MG63 (cell line): ENCODE results near the gene AGBL5. TPM values are rescaled to one million over a fixed set of nuclear protein-coding genes. Genes with fewer than 3 reads are reported as not detected.

Source experiments
- DNase-seq: peaks from one replicate; pipeline ENCODE4 v3.0.0-alpha.2; 2020
- H3K27me3 ChIP-seq: fragments of 250-450 bp; sonication (Bioruptor Pico); 2 replicates; pipeline ENCODE4 v1.5.1; 2020; ENCODE audit warnings: mild to moderate bottlenecking, moderate library complexity
- H3K36me3 ChIP-seq: fragments of 250-450 bp; sonication (Bioruptor Pico); 2 replicates; pipeline ENCODE4 v1.5.1; 2020; ENCODE audit warnings: mild to moderate bottlenecking, moderate library complexity
- H3K4me3 ChIP-seq: fragments of 250-450 bp; sonication (Bioruptor Pico); 2 replicates; pipeline ENCODE4 v1.5.1; 2020; ENCODE audit warnings: mild to moderate bottlenecking, moderate library complexity
- H3K9me3 ChIP-seq: fragments of 250-450 bp; sonication (Bioruptor Pico); 2 replicates; pipeline ENCODE4 v1.5.1; 2020; ENCODE audit warnings: mild to moderate bottlenecking, moderate library complexity
- total RNA-seq: library from RNA; depleted of rRNA; stranded (reverse); fragments of >200 nt; shearing (Covaris generic); gene quantifications from 2 replicates; pipeline ENCODE4 v1.2.3, GENCODE V29; 2014; ENCODE audit warnings: low replicate concordance

Gene AGBL5
- total RNA-seq, 1 experiment from 2014 or later, result 26.0 TPM

GRCh38 chr2:27039871-27040270 is 11.6 kb upstream of the AGBL5 start:
- Histone ChIP-seq H3K27me3 (no peaks in the 10 kb centered on the region), H3K36me3 (peaks cover 65% of the 10 kb centered on the region), H3K9me3 (no peaks in the 10 kb centered on the region), H3K4me3 (no peak overlapping the region)
- DNase-seq, result no peak

DNA sequence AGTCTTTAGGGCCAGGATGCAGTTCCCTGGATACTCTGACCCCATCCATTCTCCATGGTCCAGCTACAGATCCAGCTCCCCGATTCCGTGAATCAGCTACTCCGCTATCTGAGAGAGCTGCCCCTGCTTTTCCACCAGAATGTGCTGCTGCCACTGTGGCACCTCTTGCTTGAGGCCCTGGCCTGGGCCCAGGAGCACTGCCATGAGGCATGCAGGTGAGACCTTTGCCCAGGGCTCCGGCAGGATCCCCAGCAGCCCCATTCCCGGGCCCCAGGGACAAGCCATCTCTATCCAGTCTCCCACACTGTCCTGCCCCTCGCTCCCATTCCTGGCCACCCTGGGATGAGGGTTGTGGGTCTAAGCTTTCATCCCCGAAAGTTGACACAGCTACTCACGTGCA is 11.2 kb upstream of the AGBL5 start:
- Histone ChIP-seq H3K9me3 (no peaks in the 10 kb centered on the region), H3K4me3 (no peak overlapping the region), H3K27me3 (no peaks in the 10 kb centered on the region), H3K36me3 (peaks cover 61% of the 10 kb centered on the region)
- DNase-seq, result no peak

GRCh38 chr2:27041752-27042151 is 9.7 kb upstream of the AGBL5 start:
- Histone ChIP-seq H3K27me3 (no peaks in the 10 kb centered on the region), H3K36me3 (peaks cover 46% of the 10 kb centered on the region)
- no peak for DNase-seq

GRCh38 chr2:27042159-27042661 is 9.3 kb upstream of the AGBL5 start:
- H3K27me3 ChIP-seq, result no peaks in the 10 kb centered on the region
- H3K36me3 ChIP-seq, result peaks cover 42% of the 10 kb centered on the region
- H3K9me3 ChIP-seq, result no peaks in the 10 kb centered on the region
- no peak overlapping the region for H3K4me3 ChIP-seq
- DNase-seq, result no peak

More at GRCh38 chr2:27041752-27042151, 9.7 kb upstream of the AGBL5 start:
- no peaks in the 10 kb centered on the region for H3K9me3 ChIP-seq
- no peak overlapping the region for H3K4me3 ChIP-seq

DNA sequence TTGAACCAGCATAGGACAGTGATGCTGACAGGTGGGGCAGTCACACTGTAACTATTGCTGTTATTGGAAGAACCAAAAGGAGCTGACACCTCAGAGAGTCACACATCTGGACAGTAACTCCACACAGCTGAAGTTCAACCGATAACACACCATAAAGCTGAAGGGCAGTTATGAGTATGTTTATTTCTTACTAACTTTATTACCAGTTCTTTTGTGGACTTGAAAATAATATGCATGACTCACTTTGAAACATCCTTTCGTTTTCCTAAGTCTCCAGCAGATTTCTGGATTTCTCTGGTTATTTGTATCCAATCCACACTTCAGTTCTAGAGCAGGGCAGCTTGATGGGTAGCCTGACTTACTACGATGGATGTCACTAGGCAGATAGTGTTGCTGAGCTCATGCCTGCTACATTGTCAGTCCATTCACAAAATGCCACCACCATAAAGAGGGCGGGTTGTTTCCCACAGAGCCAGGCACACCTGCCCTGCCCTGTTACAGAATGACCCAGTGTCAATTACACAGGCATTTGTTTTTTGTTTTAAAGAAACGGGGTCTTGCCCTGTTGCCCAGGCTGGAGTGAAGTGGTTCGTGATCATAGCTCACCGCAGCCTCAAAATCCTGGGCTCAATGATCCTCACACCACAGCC is 8.4 kb upstream of the AGBL5 start:
- no peak for DNase-seq
- Histone ChIP-seq H3K9me3 (no peaks in the 10 kb centered on the region), H3K36me3 (peaks cover 33% of the 10 kb centered on the region), H3K27me3 (no peaks in the 10 kb centered on the region), H3K4me3 (no peak overlapping the region)

DNA sequence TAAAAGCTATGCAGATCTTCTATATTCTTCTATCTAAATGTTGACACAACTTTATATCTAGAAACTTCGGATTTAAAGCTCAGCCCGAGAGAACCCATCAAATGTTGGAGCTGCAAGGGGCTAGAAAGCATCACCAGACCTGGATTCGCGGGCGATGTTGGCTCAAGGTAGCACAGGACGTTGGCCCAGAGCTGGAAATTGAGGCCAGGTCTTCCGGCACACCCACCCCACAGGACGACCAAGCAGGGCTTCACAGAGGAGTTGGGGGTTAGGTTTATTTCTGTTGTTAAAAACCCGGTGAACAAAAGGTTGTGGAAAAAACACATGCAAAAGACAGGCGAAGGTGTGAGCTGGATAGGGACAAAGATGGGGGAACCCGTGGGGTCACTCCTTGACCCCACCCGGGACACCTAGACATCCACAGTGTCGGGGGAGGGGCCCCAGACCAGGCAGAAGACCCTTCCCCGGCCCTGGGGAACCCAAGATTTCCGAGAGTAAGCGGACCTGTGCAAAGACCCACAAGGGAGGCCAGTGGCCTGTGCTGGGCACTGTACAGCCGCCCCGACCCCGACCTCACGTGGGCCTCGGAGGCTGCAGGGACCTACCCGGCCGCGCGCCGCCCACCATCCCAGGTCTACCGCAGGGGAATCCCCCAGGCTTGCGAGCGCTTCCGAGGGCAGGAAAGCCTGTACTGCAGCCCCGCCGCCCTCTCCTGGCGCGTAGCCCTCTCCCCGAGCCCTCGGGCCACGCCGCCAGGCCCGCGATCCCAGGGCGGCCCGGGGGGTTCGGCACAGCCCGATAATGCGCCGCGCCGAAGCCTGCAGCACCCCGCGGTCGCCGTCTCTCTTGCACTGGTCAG is 1.8 kb upstream of the AGBL5 start:
- Histone ChIP-seq H3K27me3 (no peaks in the 10 kb centered on the region), H3K9me3 (no peaks in the 10 kb centered on the region), H3K4me3 (peak overlapping the region; percentile 81), H3K36me3 (peaks cover 4% of the 10 kb centered on the region; the same call in 1 of the 2 replicates)
- DNase-seq, result peak; percentile 53

DNA sequence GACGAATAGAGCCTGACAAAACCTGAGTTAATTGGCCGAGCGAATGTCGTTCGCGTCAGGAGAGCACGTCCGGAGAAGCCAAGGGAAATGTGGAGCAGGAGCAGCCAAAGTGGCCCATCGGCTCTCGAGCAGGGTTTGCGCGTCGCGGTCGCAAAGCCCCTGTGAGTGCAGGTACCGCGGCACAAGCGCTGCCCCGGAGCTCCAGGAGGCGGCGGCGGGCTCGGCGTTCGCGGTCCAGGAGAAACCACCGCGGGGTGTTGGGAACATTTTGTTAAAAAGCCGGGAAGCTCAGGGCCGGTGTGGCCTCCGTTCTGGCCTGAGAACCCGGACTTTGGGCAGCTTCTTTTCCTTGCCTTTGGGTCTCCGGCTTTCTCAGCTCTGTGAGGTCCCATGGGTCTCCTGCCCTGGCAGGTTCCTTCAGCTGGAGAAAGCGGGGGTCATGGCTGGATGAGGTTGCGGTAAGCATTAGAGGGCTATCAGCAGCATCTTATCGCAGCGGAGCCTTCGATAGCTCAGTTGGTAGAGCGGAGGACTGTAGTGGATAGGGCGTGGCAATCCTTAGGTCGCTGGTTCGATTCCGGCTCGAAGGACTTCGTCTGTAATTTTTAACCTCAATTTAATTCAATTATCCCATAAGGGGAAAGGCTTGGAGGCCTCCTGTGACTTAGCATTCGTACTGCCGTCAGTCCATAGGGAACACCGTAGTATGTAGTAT is 1.0 kb upstream of the AGBL5 start:
- H3K36me3 ChIP-seq, result peaks cover 11% of the 10 kb centered on the region
- H3K4me3 ChIP-seq, result peak overlapping the region; percentile 81
- H3K27me3 ChIP-seq, result no peaks in the 10 kb centered on the region
- peak; percentile 76 for DNase-seq
- no peaks in the 10 kb centered on the region for H3K9me3 ChIP-seq

GRCh38 chr2:27051902-27052645 is 606 bp downstream of the AGBL5 start:
- H3K4me3 ChIP-seq, result peak overlapping the region; percentile 81
- no peaks in the 10 kb centered on the region for H3K27me3 ChIP-seq
- DNase-seq, result peak; percentile 36
- peaks cover 18% of the 10 kb centered on the region for H3K36me3 ChIP-seq
- no peaks in the 10 kb centered on the region for H3K9me3 ChIP-seq

- no peak for DNase-seq
- H3K9me3 ChIP-seq, result no peaks in the 10 kb centered on the region
- H3K36me3 ChIP-seq, result peaks cover 21% of the 10 kb centered on the region
- H3K27me3 ChIP-seq, result no peaks in the 10 kb centered on the region
- H3K4me3 ChIP-seq, result no peak overlapping the region
Measured at GRCh38 chr2:27053321-27053720, 1.9 kb downstream of the AGBL5 start.

GRCh38 chr2:27053776-27054175 is 2.3 kb downstream of the AGBL5 start:
- DNase-seq, result no peak
- H3K4me3 ChIP-seq, result no peak overlapping the region
- H3K9me3 ChIP-seq, result no peaks in the 10 kb centered on the region
- H3K36me3 ChIP-seq, result peaks cover 22% of the 10 kb centered on the region
- H3K27me3 ChIP-seq, result no peaks in the 10 kb centered on the region

DNA sequence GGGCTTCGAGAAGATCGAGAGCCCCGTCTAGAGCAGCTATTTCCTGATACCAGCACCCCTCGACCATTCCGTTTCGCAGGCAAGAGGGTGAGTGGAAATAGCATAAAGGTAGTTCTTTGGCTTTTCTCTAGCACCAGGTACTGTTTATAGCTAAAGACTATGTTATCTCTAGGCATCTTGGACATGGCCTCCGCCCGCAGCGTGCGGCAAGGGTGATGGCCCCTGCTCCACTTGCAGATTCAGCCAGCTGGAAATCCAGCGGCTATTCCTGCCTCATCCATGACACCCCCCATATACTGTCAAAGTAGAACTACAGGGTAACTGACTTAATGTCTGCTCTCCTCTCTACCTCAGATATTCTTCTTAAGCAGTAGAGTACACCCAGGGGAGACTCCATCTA is 3.3 kb downstream of the AGBL5 start:
- peaks cover 22% of the 10 kb centered on the region for H3K36me3 ChIP-seq
- H3K9me3 ChIP-seq, result no peaks in the 10 kb centered on the region

GRCh38 chr2:27057184-27057583 is 5.7 kb downstream of the AGBL5 start:
- Histone ChIP-seq H3K9me3 (no peaks in the 10 kb centered on the region), H3K36me3 (peaks cover 22% of the 10 kb centered on the region), H3K27me3 (no peaks in the 10 kb centered on the region), H3K4me3 (no peak overlapping the region)
- DNase-seq, result no peak

More for the DNA sequence above, 3.3 kb downstream of the AGBL5 start:
- no peak for DNase-seq
- Histone ChIP-seq H3K27me3 (no peaks in the 10 kb centered on the region), H3K4me3 (no peak overlapping the region)

DNA sequence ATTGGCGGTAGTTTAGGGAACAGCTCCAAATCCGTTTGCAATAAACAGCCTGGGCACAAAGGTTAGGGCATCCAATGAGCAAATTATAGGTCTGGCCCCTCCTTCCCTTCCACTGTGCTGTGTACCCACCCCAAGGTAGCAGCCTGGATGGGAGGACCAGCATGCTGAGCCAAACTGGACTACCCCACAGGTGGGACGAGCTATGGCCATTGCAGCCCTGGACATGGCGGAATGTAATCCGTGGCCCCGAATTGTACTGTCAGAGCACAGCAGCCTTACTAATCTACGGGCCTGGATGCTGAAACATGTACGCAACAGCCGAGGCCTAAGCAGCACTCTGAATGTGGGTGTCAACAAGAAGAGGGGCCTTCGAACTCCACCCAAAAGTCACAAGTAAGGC is 6.7 kb downstream of the AGBL5 start:
- peaks cover 25% of the 10 kb centered on the region for H3K36me3 ChIP-seq
- no peak for DNase-seq

GRCh38 chr2:27059141-27059820 is 7.8 kb downstream of the AGBL5 start:
- no peaks in the 10 kb centered on the region for H3K9me3 ChIP-seq
- H3K4me3 ChIP-seq, result no peak overlapping the region
- H3K27me3 ChIP-seq, result no peaks in the 10 kb centered on the region
- H3K36me3 ChIP-seq, result peaks cover 24% of the 10 kb centered on the region
- DNase-seq, result no peak

More for the DNA sequence above, 6.7 kb downstream of the AGBL5 start:
- Histone ChIP-seq H3K4me3 (no peak overlapping the region), H3K9me3 (no peaks in the 10 kb centered on the region), H3K27me3 (no peaks in the 10 kb centered on the region)

DNA sequence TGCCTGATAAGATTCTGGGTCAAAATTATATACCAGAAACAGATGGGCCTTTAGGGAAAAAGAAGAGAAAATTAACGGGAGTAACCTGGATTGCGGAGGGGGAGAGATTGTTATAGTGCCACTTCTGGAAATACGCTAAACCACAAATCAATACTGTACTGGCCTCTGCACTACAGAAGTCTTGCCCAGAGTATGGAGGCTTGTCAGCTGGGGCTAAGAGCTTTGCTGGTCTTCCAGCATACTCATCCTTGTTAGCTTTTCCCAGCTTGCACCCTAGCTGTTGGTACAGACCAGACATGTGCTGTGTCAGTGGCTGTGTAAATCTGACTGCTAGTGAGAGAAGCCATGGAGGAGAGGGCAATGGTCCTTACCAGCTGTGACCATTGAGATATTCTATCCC is 8.9 kb downstream of the AGBL5 start:
- Histone ChIP-seq H3K4me3 (no peak overlapping the region), H3K9me3 (no peaks in the 10 kb centered on the region), H3K36me3 (peaks cover 17% of the 10 kb centered on the region), H3K27me3 (no peaks in the 10 kb centered on the region)
- DNase-seq, result no peak

DNA sequence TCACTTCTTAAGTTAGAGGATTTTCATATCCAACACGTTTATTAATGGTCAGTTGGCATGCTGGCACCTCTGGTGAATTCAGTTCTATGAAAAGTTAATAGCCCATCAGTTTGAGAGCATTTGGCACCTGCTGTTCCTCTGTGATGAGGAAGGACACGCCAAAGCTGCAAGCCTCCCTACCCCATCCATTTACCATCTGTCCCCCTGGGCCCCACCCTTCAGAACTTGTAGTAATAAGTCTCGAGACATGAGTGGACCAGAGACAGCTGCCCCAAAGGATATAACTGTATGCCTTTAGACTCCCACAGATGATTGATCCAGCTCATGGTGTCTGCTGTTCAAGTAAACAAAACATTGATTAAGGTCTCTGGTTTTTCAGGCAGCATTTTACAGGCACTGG is 13.7 kb downstream of the AGBL5 start:
- no peak for DNase-seq
- Histone ChIP-seq H3K27me3 (no peaks in the 10 kb centered on the region), H3K36me3 (peaks cover 37% of the 10 kb centered on the region), H3K4me3 (no peak overlapping the region), H3K9me3 (no peaks in the 10 kb centered on the region)
